ENCODE measurements around the gene SPATA9.

GRCh38 chr5:95654196-95654595 lies 28.6 kb downstream of the SPATA9 start:
- TF ChIP-seq CTCF (IDR thresholded peaks at IDR 0.05) (no peak), POLR2A (IDR thresholded peaks at IDR 0.05) (no peak)
